Suppressor macrophage treated with lipopolysaccharide for 1 hour (primary cell): ENCODE results near the gene TBX10.
"Not testable (repeated sequence)": the region's sequence is repeated elsewhere in the genome, so short reads cannot be mapped to it uniquely, and the experiment has no call there.

Source experiments
- DNase-seq, 3 donors: peaks; one replicate each; pipeline ENCODE4 v3.0.0-alpha.2; 2020 to 2022

TBX10 gene

GRCh38 chr11:67630228-67630942 lies 9.2 kb downstream of the TBX10 start:
- peak; percentile 97 to 100 (median 99) for DNase-seq

GRCh38 chr11:67629386-67630227 lies 10.0 kb downstream of the TBX10 start, which contains the start of gene NUDT8:
NUDT8 (minus strand) TSS chr11:67629937; CDS start chr11:67629911, 26 bp downstream.
- DNase-seq = peak; percentile 85 to 96 (median 92)

DNA sequence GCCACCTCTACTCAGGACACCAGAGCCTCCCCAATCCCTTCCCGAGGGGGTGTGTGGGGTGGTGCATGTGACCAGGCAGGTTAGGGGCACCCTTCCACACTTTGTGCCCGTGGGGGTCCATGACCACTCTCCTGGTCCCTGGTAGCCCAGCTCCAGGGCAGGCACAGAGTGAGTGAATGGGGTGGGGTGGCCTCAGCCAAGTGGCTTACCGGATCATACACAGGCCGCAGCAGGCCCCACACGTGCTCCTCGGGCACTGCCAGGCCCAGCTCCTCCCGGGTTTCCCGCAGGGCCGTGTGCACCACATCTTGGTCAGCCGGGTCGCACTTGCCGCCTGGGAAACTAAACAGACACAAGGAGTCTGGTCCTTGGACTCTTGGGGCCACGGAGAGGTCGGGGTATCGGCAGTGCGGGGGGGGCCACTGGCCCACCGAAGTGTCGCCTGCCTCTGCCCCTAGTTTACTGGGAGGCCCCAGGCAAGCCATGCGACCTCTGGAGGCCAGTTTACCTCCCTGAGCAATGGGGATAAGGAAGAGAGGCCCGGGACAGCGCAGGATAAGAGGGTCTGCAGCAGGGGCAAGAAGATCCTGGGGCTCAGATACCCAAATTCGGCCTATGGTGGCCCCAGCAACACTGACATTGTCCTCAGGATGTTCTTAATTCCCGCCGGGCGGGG lies 10.7 kb downstream of the TBX10 start:
- no peak for DNase-seq

- DNase-seq = no peak
Observed at GRCh38 chr11:67627812-67628624, 11.5 kb downstream of the TBX10 start.

GRCh38 chr11:67627441-67627811 lies 12.1 kb downstream of the TBX10 start:
- no peak for DNase-seq

DNA sequence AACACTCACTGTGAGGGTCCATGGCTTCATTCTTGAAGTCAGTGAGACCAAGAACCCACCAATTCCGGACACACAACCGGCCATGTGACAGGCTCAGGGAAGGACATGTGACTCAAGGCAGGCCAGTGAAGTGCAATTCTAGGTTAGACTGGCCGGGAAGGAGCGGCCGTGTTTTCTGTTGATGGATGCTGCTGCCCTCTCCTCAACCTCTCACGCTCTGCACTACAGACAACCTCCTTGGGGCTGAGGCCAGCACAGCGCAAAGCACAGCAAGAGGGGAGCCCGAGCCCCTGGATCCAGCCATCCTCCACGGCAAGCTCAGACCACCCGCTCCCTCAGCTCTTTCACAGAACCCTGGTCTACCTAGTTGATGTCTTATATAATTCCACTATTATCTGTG lies 12.6 kb downstream of the TBX10 start:
- DNase-seq = no peak

DNA sequence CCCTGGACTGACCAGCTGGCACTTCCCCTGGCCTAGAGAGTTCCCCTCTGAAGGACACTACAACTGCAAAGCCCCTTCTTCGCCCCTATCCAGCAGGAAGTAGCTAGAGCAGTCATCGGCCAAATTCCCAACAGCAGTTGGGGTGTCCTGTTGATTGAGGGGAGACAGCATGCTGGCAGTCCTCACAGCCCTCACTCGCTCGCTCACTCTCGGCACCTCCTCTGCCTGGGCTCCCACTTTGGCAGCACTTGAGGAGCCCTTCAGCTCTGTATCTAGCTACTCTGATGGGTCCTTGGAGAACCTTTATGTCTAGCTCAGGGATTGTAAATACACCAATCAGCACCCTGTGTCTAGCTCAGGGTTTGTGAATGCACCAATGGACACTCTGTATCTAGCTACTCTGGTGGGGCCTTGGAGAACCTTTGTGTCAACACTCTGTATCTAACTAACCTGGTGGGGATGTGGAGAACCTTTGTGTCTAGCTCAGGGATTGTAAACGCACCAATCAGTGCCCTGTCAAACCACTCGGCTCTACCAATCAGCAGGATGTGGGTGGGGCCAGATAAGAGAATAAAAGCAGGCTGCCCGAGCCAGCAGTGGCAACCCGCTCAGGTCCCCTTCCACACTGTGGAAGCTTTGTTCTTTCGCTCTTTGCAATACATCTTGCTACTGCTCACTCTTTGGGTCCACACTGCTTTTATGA lies 13.3 kb downstream of the TBX10 start:
- DNase-seq = not testable (repeated sequence)

DNA sequence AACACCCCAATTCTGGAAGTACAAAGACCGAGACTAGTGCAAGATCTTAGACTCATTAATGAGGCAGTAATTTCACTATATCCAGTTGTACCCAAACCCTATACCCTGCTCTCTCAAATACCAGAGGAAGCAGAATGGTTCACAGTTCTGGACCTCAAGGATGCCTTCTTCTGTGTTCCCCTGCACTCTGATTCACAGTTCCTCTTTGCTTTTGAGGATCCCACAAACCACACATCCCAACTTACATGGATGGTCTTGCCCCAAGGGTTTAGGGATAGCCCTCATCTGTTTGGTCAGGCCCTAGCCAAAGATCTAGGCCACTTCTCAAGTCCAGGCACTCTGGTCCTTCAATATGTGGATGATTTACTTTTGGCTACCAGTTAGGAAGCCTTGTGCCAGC lies 15.8 kb downstream of the TBX10 start:
- not testable (repeated sequence) for DNase-seq

DNA sequence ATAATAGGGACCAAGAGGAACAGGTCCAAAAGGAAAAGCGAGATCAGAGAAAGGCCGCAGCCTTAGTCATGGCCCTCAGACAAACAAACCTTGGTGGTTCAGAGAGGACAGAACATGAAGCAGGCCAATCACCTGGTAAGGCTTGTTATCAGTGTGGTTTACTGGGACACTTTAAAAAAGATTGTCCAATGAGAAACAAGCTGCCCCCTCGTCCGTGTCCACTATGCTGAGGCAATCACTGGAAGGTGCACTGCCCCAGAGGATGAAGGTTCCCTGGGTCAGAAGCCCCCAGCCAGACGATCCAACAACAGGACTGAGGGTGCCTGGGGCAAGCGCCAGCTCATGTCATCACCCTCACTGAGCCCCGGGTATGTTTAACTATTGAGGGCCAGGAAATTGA lies 16.7 kb downstream of the TBX10 start:
- DNase-seq = not testable (repeated sequence)

DNA sequence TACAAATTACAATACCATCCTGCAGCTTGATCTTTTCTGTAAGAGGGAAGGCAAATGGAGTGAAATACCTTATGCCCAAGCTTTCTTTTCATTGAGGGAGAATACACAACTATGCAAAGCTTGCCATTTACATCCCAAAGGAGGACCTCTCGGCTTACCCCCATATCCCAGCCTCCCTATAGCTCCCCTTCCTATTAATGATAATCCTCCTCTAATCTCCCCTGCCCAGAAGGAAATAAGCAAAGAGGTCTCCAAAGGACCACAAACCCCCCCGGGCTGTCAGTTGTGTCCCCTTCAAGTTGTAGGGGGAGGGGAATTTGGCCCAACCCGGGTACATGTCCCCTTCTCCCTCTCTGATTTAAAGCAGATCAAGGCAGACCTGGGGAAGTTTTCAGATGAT lies 17.6 kb downstream of the TBX10 start:
- not testable (repeated sequence) for DNase-seq

GRCh38 chr11:67620621-67621020 lies 18.9 kb downstream of the TBX10 start:
- DNase-seq = not testable (repeated sequence)

- DNase-seq = not testable (repeated sequence)
Observed at GRCh38 chr11:67619683-67620618, 19.6 kb downstream of the TBX10 start.

GRCh38 chr11:67618901-67619659 lies 20.5 kb downstream of the TBX10 start:
- DNase-seq = not testable (repeated sequence)

- no peak for DNase-seq
Observed at GRCh38 chr11:67617243-67617953, 22.2 kb downstream of the TBX10 start.

- no peak for DNase-seq
Observed at GRCh38 chr11:67616431-67617242, 22.9 kb downstream of the TBX10 start.

DNA sequence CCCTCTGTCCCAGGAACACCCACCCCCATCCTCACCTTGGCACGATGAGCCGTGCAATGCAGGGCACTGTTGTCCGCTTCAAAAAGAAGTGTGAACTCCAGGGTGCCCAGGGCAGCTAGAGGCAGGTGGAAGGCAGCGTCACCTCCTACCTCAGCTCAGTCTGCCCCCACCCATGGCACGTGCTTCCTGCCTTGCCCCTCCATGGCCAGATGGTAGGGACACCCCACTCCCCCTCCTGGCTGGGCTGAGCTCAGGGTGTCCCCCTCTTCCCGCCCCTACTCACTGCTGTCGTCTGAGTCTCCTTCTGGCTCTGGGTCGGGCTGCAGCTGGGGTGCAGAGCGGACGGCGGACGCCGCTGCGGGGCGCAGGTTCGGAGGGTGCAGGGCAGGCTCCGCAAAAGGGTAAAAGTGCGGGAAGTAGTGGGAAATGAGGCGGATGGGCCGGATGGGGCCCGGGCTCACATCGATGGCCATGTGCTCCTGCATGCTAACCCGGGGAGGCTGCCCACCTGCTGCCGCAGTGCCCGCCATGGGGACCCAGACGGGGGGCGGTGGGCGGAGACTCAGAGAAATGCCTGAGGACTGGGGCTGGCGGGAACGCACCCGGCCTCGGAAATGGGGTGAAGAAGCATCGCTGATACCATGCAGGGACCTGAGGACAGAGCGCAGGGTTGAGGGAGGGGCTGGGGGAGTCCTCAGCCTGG lies 23.7 kb downstream of the TBX10 start:
- no peak for DNase-seq
